Measurements from ENCODE around the gene KERA.

- TF ChIP-seq CTCF (IDR thresholded peaks at IDR 0.05) (no peak), POLR2A (IDR thresholded peaks at IDR 0.05; ENCODE audit: low read depth) (no peak), EP300 (IDR thresholded peaks at IDR 0.05) (no peak)
These were observed 3.3 kb upstream of the KERA start for GRCh38 chr12:91061091-91061490.

All from esophagus muscularis mucosa (tissue), 4 donors.